ENCODE results near the gene TUNAR. TPM values are rescaled to one million over a fixed set of nuclear protein-coding genes. Genes with fewer than 3 reads are reported as not detected.

TUNAR gene
- total and polyA plus RNA-seq, 12 donors: 0.06 TPM; not detected in 11

DNA sequence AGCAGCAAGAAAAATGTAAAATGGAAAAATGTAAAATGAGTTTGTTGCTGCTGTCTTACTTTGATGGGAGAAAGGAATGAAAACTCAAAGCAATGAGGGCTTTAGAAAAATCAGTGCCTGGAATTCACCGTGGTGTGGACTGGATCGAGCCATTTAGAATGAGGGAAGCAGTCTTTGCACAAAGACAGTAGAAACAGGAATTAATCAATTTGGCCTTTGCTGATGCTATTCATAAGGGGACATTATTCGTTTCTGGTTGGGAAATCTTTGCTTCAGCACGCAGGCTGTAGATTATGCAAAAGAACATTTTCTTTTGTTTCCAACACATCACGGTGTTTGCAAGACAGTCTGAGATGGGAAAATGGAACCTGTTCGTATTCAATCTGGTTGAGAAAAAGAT, 6.9 kb upstream of the TUNAR start:
- Histone ChIP-seq H3K4me1 (replicated peaks in 1 of 2) (no peaks in the 10 kb centered on the region), H3K27ac (no peak overlapping the region), H3K4me3 (no peak overlapping the region), H3K27me3 (peaks cover under 1% of the 10 kb centered on the region), H3K9me3 (replicated peaks in 1 of 3) (no peaks in the 10 kb centered on the region), H3K36me3 (replicated peaks in 1 of 2) (no peaks in the 10 kb centered on the region)
- DNase-seq: no peak
- WGBS, 4 donors: 69 to 78% (median 72%) methylated on average over 6 of the region's 6 CpGs
- intact Hi-C loops (cut with DNase I): no loop called here
- TF ChIP-seq, protein P1, sequence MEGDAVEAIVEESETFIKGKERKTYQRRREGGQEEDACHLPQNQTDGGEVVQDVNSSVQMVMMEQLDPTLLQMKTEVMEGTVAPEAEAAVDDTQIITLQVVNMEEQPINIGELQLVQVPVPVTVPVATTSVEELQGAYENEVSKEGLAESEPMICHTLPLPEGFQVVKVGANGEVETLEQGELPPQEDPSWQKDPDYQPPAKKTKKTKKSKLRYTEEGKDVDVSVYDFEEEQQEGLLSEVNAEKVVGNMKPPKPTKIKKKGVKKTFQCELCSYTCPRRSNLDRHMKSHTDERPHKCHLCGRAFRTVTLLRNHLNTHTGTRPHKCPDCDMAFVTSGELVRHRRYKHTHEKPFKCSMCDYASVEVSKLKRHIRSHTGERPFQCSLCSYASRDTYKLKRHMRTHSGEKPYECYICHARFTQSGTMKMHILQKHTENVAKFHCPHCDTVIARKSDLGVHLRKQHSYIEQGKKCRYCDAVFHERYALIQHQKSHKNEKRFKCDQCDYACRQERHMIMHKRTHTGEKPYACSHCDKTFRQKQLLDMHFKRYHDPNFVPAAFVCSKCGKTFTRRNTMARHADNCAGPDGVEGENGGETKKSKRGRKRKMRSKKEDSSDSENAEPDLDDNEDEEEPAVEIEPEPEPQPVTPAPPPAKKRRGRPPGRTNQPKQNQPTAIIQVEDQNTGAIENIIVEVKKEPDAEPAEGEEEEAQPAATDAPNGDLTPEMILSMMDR (IDR thresholded peaks at IDR 0.05): no peak
- TF ChIP-seq POLR2A (IDR thresholded peaks at IDR 0.05): no peak

DNA sequence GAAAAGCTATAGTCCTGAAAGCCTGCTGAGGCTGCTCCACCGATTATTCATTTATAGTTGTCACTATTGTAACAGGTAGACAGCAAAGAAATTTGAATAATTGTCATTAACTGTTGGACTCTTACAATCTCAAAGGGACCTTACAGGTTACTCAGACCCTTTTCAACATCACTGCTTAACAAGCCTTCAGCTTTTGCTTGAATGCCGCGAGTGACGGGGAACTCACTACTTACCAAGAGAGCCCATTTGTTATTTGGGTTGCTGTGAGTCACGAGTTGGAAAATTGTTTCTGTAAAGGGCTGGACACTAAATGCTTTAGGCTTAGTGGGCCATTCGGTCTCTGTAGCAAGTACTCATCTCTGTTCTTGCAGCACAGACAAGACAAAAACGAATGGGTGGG, 5.9 kb upstream of the TUNAR start:
- WGBS, 4 donors: 67 to 83% (median 69%) methylated on average over 7 of the region's 7 CpGs
- no peaks in the 10 kb centered on the region for H3K4me1 ChIP-seq (replicated peaks in 1 of 2)
- no peaks in the 10 kb centered on the region for H3K9me3 ChIP-seq (replicated peaks in 1 of 3)
- intact Hi-C loops (cut with DNase I): no loop called here
- H3K27ac ChIP-seq: no peak overlapping the region
- no peaks in the 10 kb centered on the region for H3K36me3 ChIP-seq (replicated peaks in 1 of 2)
- no peak for DNase-seq
- no peak overlapping the region for H3K4me3 ChIP-seq
- no peak for TF ChIP-seq POLR2A (IDR thresholded peaks at IDR 0.05)
- TF ChIP-seq, protein P1 (IDR thresholded peaks at IDR 0.05): no peak
- H3K27me3 ChIP-seq: peaks cover 10% of the 10 kb centered on the region

DNA sequence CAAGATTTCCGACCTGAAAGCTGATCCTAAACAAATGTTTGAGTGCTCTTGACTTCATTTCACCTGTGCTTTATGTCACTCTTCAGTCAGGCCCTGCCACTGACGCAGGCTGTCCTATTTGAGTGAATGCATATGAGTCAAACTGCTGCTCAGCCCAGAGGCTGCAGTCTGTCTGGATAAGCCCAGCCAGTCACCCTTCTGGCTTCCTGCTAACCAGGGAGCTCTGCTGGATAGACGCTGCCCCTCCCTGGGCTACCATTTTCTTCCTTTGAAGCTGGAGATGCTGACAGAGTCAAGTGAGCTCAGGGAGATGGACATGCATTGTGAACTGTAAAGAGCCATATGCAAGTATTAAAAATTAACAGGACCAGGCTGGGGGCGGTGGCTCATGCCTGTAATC, 5.1 kb upstream of the TUNAR start:
- Histone ChIP-seq H3K27me3 (peaks cover 17% of the 10 kb centered on the region), H3K27ac (no peak overlapping the region), H3K9me3 (replicated peaks in 1 of 3) (no peaks in the 10 kb centered on the region), H3K4me1 (replicated peaks in 1 of 2) (no peaks in the 10 kb centered on the region), H3K4me3 (no peak overlapping the region), H3K36me3 (replicated peaks in 1 of 2) (no peaks in the 10 kb centered on the region)
- TF ChIP-seq POLR2A (IDR thresholded peaks at IDR 0.05): no peak
- TF ChIP-seq, protein P1 (IDR thresholded peaks at IDR 0.05): no peak
- DNase-seq: no peak
- intact Hi-C loops (cut with DNase I): no loop called here
- WGBS, 4 donors: 57 to 81% (median 64%) methylated on average over 3 to 4 of the region's 4 CpGs

DNA sequence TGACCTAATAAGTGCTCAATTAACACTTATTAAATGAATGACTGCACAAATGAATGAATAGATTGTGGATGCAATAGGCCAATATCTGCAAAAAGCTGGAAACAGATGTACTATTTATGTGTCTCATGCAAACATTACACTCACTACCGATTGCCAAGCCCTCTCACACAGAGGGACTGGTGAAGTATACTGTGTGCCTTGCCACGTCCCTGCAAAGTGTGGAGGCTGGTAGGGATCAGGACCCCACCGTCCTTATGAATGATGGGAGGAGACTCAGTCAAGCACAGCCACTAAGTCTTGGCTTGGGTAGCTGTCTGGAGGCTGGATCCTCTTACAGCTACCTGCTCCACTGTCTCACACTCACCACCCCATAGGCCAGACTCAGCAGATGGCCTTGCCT, 3.9 kb upstream of the TUNAR start:
- Histone ChIP-seq H3K4me3 (no peak overlapping the region), H3K27ac (no peak overlapping the region), H3K36me3 (replicated peaks in 1 of 2) (no peaks in the 10 kb centered on the region), H3K9me3 (replicated peaks in 1 of 3) (no peaks in the 10 kb centered on the region), H3K4me1 (replicated peaks in 1 of 2) (no peaks in the 10 kb centered on the region), H3K27me3 (peaks cover 26% of the 10 kb centered on the region)
- intact Hi-C loops (cut with DNase I): no loop called here
- 51 to 72% (median 59%) methylated on average over 3 of the region's 3 CpGs for whole genome bisulfite sequencing, 4 donors
- no peak for DNase-seq
- TF ChIP-seq, protein P1 (IDR thresholded peaks at IDR 0.05): no peak
- TF ChIP-seq POLR2A (IDR thresholded peaks at IDR 0.05): no peak

Measured in adrenal gland (tissue), 12 donors.